ENCODE data around the gene C4BPA.

Gene C4BPA

DNA sequence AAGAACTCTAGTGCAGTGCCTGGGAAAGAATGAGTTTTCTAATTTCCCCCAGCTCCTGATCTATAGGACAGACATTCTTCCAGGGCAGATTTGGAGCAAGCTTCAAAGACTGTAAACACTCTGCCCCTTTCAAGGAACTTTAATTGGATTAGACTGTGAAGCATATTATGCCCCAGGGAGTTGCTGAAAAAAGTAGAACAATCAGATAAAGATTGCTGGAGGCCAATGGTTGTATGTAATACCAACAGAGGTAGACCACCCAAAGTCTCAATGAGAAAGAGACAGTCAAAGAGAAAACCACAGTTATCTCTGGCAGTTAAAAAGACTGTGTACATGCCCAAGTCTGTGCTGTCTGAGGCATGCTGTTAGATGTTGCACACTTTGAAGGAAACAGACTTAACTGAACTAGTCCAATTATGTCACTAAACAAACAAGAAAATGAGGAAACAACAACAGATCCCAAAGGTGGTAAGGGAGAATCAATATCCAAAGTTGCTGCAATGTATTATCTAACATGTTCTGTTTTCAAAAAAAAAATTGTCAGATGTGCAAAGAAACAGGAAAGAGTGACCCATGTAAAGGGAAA, 24.4 kb downstream of the C4BPA start:
- no peak for DNase-seq

DNA sequence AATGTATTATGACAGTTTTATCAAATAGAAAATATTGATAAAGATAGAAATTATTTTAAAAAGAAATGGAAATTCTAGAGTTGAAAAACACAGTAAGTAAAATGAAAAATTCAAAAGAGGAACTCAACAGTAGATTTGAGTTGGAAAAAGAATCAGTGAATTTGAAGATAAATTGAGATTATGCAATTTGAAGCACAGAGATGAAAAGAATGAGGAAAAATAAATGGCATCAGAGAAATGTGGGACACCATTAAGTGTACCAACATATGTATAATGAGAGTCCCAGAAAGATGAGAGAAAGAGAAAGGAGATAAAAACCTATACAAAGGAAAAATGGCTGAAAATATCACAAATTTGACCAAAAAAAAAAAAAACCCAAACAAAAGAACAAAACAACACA, 25.0 kb downstream of the C4BPA start:
- DNase-seq: no peak

DNA sequence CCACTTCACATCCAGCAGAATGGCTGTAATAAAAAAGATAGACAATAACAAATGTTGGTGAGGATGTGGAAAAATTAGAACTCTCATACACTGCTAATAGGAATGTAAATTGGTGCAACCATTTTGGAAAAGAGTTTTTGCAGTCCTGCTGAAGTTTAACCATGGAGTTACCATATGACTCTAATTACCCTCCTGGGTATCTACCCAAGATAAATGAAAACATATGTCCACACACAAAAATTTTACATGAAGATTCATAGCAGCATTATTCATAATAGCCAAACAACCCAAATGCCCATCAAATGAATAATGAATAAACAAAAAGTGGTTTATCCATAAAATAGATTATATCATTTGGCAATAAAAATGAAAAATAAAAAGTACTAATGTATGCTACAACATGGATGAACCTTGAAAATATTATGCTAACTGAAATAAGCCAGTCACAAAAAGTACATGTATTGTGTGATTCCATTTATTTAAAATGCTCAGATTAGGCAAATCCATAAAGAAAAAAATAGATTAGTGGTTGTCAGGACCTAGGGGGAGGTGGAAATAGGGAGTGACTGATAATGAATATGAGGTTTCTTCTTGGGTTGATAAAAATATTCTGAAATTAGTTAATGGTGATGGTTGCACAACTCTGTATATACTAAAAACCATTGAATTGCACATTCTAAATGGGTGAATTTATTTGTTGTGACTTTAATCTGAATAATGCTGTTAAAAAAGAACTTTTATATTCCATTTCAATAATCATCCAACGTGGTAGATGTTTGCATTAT, 26.4 kb downstream of the C4BPA start:
- DNase-seq: no peak

DNA sequence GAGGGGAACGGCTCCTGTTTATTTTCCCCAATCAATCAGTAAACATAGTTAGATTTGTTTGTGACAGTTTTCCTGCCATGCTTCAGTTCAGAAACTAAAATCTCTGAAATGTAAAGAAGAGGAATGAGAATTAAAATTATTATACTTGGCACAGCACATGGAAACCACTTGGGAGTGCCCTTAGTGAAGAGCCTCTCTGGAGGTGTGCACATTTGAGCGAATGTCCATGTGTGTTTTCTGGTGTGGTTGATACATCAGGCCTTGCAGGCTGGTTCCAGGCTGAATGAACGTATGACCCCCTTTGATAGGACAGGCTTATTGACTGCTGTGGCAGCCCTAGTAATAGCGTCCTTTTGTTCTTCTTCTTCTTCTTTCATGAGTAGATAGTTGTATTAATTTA, 27.1 kb downstream of the C4BPA start:
- DNase-seq: no peak

DNA sequence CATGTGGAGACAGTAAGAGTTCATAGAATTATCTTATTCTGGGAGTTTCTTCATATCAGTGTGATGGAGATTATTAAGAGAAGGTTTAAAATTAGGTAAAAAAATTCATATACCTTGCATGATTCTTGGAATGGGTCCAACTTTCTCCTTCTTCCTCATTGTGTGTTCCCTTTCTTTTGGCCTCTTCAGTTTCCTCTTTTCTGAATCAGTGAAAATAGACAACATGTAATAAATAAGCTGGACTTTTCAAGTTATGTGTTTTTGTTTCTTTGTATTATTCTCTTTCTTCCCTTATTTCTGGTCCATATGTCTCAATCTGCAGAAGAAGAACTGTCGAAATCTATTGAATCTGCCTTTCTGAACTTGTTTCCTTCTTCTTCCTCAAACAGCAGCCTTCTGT, 30.5 kb downstream of the C4BPA start:
- peak; percentile 29 to 81 for DNase-seq

DNA sequence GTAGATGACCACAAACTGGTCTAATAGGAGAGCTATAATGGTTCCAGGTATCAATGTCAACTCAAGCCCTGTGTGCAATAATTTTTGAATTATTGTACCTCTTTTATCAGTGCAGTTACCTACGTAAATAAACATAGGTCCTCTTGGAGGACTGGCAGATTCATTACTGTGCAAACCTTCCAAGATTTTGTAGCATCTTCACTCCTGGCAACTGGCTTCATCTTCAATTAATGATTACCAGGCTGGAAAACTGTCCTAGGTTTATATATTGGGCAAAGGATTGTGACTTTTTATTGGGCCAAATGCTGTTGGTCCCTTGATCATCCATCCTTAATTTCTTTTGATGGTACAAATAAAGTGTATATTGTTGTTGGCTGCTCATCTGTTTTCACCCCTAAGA, 35.6 kb downstream of the C4BPA start:
- DNase-seq: no peak

DNA sequence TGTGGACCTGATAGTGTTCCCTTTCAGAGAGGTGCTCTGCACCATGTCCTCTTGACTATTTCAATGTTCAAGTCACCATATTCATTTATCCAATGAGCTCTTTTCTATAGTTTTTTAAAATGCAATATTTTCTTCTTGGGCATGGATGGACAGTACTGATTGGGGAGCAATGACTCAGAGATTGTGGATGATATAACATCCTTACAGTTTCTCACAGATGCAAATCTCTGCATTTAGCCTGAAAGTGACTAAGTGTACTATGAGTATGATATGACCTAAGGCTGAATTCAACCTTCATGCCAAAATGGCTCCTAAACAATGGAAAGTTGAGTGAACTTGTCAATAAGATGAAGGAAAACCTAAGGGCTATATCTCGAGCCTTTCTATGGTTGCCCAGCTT, 36.5 kb downstream of the C4BPA start:
- no peak for DNase-seq

DNA sequence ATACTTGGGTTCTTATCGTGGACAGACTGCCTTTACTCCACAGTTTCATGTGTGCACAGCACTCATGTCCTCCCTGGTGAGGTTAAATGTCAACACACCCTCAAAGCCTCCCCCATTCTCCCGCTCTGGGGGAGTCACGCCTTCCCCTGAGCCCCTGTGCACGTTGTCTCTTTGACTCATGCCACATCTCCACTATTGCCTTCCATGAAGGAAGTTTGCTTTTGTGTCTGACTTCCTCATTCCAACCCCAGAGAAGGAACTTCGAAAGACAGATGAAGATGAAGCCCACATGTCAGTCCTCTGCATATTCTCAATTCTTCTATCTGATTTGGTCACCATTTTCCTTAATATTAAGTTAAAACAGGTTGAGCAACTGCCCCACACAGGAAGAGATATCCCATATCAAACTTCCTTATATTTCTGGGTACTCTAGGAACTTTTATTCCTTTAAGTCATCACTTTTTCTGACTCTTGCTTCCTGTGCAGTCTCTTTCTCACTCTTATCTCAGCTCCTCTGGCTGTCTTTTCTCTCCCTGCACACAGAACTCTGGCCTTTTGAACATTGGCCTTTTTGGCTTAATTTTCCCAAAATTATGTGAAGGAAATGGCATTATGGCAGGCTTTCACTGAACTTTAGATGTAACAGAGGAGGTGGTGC, 41.5 kb downstream of the C4BPA start:
- DNase-seq: peak; percentile 74 to 81

DNA sequence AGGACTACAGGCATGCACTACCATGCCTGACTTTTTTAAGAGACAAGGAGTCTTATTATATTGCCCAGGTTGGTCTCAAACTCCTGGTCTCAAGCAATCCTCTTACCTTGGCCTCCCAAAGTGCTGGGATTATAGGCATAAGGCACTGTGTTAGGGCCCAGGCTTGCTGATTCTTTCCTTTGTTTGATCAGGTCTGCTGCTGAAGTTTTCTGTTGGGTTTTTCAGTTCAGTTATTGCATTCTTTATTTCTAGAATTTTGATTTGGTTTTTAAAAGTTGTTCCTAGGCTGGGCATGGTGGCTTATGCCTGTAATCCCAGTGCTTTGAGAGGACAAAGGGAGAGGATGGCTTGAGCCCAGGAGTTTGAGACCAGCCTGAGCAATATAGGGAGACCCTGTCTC, 47.9 kb downstream of the C4BPA start:
- DNase-seq: no peak

DNA sequence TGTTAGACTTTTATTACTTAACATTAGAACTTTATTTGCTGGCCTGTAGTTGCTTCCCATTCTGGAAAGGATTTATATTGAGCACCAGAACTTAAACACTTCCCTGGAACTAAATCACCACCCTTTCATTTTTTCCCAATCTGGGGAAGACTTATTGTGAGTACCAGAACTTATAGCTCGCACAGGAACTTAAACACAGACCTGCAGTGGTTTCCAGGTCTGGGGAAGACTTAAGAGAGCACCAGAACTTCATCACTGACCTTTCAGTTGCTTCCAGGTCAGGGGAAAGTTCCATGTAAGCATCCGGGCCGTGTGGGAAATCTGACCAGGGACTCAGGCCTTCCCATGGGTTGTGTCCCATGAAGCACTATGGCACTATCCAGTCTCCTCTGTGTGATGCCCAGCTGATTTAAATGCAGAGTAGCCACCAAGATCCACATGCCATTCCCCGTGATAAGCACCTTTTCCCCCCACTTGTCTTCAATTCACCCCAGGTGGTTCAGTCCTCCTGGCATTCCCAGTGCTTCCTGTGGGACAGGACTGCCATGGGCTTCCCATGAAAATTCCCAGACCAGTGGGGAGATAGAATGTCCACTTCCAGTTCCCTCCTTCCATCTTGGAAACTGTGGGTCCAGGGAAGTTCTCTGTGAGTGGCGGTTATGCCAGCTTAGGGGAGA, 48.9 kb downstream of the C4BPA start:
- DNase-seq: no peak

DNA sequence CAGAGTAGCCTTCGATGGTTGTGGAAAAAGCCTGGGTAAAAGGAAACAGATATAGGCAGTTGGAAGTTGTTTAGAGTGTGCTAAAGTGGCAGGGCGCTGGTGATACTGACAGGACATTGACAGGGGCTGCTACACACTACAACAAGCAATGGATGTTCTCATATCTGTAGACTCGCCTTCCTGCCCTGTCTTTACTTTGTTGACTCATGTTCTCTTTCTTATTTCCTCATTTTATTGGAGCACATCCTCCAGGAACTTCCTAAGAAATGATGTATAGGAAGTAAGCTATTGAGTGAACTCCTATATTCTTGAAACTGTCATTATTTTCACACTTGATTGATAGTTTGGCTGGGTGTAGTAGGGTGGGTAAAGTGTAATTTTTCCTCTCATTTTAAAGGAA, 51.0 kb downstream of the C4BPA start:
- peak; percentile 42 to 70 for DNase-seq

DNA sequence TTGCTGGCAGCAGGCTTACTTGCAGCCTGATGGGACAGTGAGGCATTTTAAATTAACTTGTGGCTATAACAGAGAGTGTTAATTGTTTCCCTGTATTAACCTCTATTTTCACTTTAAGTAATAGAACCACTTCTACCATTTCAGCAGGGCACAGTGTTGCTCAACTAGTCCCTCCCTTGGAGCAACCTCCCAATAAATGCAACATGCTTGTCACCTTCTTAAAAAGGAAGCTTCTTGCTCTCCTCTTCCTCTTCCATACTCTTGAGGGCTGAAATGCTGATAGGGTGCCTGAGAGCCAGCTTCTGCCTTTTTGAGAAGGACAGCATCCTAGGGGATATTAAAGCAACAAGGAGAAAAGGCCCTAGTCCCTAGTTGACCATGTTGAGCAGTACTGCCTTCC, 52.1 kb downstream of the C4BPA start:
- peak; percentile 72 to 82 for DNase-seq

DNA sequence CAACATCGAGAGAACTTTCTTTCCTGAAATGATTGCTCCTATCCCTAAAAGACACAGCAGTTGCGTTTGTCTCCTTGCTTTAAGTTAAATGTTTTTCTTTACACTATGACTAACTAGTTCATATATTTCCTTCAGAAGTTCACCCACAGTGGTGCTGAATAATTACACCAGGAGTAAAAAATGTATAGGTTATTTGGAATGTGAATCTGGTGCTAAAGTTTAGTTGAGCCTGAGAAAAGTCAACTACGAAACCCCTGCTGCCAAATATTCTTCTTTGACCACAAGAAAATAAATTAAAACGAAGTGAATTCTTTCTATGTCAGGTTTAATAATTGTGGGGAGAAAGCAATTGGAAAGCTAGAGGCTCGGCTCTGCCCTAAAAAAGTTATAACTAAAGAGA, 52.8 kb downstream of the C4BPA start:
- DNase-seq: no peak

DNA sequence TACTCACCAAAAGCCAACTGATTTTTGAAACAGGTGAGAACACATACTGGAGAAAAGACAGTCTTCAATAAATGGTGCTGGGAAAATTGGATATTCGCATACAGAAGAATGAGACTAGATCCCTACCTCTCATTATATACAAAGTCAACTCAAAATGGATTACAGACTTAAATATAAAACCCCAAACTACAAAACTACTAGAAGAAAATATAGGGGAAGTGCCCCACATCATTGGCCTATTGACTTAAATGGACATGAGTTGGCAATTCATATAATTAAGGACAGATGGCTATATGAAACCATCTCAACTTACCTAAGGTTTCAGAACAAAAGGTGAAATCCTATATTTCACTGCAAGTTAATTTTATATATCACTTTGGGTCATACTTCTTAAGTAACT, 60.1 kb downstream of the C4BPA start:
- DNase-seq: no peak

DNA sequence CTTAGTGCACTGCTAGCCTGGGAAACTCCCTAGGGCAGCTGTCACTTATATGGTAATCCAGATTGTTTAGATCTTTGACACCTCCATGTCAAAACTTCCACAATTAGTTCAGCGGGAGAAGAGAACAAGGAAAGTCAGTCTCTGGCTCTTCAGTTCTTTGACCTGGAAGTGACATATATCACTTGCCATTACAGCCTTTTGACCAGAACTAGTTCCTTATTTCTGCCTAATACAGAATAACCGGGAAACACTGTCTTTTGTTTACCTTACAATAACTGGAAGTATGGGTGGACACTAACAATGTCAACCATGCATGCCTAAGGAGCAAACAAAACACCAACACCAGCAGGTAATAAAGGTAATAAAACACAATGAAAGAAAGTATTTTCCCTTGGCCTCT, 68.3 kb downstream of the C4BPA start:
- peak; percentile 15 to 37 for DNase-seq

DNA sequence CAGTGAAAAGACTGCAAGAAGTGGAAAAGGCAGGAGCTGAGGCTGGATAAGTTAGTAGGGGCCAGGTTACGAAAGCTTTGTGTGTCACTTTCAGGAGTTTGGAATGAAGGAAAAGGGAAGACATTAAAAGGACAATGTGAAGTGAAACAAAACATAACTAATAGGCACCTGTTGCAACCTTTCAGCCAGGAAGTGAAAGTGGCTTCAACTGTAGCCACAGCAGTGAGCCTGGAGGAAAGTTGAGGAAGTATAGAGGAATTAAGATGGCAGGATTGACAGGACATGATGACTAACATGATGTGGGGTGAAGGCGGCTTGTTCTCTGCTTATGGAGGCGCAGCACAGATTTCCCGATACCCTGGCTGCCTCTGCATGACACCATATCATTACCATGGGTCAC, 68.9 kb downstream of the C4BPA start:
- DNase-seq: peak; percentile 72 to 79

DNA sequence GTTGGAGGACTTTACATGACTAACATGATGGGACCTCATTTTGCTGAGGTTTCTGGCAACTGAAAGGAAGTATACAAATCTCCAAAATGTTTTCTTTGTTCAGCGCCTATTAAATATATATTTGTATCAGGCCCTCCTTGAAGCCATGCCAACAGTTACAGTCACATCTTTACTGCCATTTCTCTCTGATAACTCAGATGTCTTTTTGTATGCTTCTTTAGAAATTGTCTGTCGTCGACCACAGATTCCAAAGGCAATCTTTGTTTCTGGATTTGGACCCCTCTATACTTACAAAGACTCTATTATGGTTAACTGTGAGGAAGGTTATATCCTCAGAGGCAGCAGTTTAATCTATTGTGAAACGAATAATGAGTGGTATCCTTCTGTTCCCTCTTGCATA, 69.4 kb downstream of the C4BPA start:
- DNase-seq: no peak

DNA sequence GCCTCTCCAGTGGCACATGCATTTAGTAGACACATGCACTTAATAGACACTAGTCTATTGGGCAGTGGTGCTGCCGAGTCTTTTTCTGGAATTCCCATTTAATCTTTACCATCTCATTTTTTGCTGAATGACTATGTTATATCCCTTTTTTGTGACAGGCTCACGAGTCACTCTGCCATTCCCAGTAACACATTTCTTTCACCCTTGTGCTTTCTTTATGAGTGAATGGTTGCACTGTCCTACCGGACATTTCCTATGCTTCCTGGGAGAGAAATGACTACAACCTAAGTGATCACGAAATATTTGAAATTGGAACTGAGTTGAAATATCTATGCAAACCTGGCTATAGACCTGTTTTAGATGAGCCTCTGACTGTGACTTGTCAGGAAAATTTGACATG, 70.9 kb downstream of the C4BPA start:
- DNase-seq: no peak

DNA sequence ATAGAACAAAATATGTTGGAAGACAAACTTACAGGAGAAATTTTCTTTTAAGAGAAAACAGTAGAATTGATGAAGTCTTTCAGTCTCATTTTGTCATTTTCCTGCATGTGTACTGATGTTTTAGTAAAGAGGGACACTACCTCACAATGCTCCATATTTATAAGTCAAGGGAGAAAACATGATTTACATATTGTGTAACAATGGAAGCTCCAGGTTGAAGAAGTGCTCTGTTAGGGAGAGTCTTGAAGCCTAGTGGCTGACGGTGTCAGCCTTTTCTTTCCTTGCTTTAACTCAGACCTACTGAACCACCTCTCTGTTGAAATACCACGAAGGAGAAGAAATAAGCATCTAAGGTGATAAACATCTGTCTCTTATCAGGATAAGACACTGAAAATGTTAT, 75.0 kb downstream of the C4BPA start:
- DNase-seq: no peak

DNA sequence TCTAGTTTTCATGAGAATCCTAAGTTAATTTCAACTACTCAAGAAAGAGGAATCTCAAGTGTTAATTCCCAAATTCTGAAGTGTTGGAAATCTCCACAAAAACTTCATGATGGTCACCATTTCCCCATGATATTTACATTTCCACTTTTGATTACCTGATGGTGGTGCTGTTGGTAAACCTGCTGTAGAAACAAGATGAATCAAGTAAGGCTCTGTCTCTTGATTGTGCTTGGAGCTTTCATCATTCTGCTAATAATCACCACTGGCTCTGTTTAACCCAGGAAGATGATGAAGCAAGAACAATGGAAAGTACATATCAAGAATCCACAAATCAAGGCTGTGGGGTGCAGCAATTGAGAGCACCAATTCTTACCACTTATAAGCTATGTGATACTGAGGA, 77.8 kb downstream of the C4BPA start:
- no peak for DNase-seq

DNA sequence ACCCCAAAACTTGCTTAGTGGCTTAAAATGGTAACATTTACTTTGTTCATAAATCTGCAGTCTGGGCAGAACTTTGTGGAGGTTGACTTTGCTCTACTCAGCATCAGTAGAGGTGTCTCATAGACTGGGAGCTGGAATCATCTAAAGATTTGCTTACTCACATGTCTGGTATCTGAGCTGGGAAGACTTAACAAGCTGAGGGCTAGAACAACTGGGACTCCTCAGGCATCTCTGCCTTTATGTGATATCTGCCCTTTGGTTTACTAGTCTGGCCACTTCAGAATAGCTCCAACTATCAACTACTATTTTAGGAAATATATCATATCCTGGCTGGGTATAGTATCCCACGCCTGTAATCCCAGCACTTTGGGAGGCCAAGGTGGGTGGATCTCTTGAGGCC, 82.5 kb downstream of the C4BPA start:
- DNase-seq: no peak

DNA sequence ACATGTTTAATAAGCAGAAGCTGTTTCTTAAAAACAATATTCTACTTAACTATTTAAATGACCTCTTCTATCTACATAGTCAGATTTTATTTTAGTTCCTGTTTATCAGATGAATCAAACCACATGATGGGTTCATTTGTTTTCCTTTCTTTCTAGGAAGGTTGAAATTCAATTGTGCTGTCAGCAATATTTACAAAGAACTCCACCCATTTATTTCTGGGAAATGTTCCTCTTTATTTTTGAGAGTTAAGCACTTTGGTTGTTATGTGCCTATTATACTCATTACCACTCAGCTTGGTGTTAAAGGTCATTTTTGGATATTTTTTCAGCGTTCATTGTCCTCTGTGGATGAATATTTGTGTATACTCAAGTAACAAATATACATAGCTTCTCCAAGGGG, 84.9 kb downstream of the C4BPA start:
- DNase-seq: peak; percentile 2 to 81

DNA sequence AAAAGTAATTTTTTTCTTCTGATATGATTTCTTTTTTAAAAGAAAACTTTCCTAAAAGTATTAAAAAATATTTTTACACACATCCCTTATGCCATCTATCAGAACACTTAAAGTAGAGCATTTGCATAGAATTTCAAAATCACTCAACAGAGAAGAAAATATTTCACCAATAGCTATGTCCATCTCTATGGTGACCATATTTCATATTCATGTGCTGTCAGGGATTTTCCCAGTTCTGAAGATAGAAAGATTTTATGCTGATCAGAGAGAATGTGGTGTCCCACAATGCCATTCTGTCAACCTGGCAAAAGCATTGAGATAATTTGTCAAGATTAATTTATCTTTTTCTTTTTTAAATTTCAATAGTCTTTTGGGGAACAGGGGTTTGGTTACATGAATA, 87.0 kb downstream of the C4BPA start:
- DNase-seq: no peak

DNA sequence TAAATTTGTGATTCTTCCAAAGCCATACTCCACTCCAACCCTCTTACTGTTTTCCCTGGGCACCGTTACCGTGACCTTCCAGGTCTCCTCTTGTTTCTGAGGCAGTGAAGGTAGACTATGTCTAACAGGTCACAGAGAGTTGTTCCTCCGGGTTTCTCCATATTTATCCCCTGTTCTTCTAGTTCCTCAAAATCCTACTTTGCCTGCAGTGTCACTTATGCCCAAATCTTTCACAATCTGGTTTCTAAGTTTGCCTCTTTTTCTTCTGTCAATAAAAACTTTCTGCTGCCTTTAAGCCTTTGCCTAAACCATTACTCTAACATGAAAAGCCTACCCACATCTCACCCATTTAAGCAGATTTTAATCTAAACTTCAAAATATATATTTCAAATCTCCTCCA, 87.7 kb downstream of the C4BPA start:
- peak; percentile 22 to 43 for DNase-seq
